Thoracic aorta (tissue), 2 donors: ENCODE measurements around the gene MTHFSD. TPM values are rescaled to one million over a fixed set of nuclear protein-coding genes. Genes with fewer than 3 reads are reported as not detected.

Experiments
- ATAC-seq: fragments of 150-250 bp; one replicate; pipeline ENCODE4 v1.8.0; 2017; ENCODE audit warnings: low read depth; ENCODE audit not compliant: insufficient number of reproducible peaks, low FRiP score
- DNase-seq: peaks from one replicate; pipeline ENCODE4 v3.0.0-alpha.2; 2020; ENCODE audit warnings: low spot score
- H3K27ac ChIP-seq, 2 donors: fragments of 200-600 bp; sonication (generic); 1 replicate in 1 of 2; 2 replicates in 1 of 2; pipeline ENCODE4 v1.5.1; 2016; ENCODE audit warnings: mild to moderate bottlenecking in 2 of 2, moderate library complexity in 2 of 2
- H3K27me3 ChIP-seq: fragments of 200-600 bp; sonication (generic); replicated peaks from 2 replicates; pipeline ENCODE4 v1.6.0; 2016; ENCODE audit warnings: mild to moderate bottlenecking; ENCODE audit not compliant: insufficient read depth
- H3K36me3 ChIP-seq: fragments of 200-600 bp; sonication (generic); one replicate; pipeline ENCODE4 v1.5.1; 2016
- H3K4me1 ChIP-seq, 2 donors: fragments of 200-600 bp; sonication (generic); 1 replicate in 1 of 2; 2 replicates in 1 of 2; pipeline versions ENCODE4 v1.5.1 to v1.6.0; 2016; ENCODE audit warnings: low read depth in 2 of 2, mild to moderate bottlenecking in 1 of 2; ENCODE audit not compliant: control insufficient read depth in 1 of 2
- H3K4me3 ChIP-seq: fragments of 200-600 bp; sonication (generic); 2 replicates; pipeline ENCODE4 v1.5.1; 2016; ENCODE audit warnings: mild to moderate bottlenecking
- H3K9me3 ChIP-seq: fragments of 200-600 bp; sonication (generic); 2 replicates; pipeline ENCODE4 v1.5.1; 2016
- CTCF ChIP-seq: fragments of 200-600 bp; sonication (generic); IDR thresholded peaks from one replicate; pipeline ENCODE4 v1.5.1; 2019; ENCODE audit warnings: antibody characterized with exemption
- total RNA-seq, 2 donors: library from RNA; depleted of rRNA; stranded (reverse); fragments of >200 nt; gene quantifications; one replicate each; pipeline versions ENCODE4 v1.1.0 to v1.2.3, GENCODE V29; 2016

Gene MTHFSD
- total RNA-seq, 2 donors from 2014 or later, result 25.0 to 30.8 TPM

GRCh38 chr16:86496929-86497461, 58.0 kb downstream of the MTHFSD start:
- no peak for TF ChIP-seq CTCF
- H3K9me3 ChIP-seq, result no peaks in the 10 kb centered on the region
- peaks cover 11 to 13% of the 10 kb centered on the region in 2 donors for H3K4me1 ChIP-seq
- H3K27me3 ChIP-seq, result peaks cover 34% of the 10 kb centered on the region
- no peaks in the 10 kb centered on the region for H3K36me3 ChIP-seq
- DNase-seq, result no peak
- ATAC-seq, result no peak
- no peak overlapping the region for H3K4me3 ChIP-seq
- H3K27ac ChIP-seq, result no peak overlapping the region

GRCh38 chr16:86496262-86496928, 58.6 kb downstream of the MTHFSD start:
- no peaks in the 10 kb centered on the region for H3K36me3 ChIP-seq
- TF ChIP-seq CTCF, result no peak
- DNase-seq, result no peak
- peaks cover 29% of the 10 kb centered on the region for H3K27me3 ChIP-seq
- peaks cover 11 to 13% of the 10 kb centered on the region in 2 donors for H3K4me1 ChIP-seq
- H3K4me3 ChIP-seq, result no peak overlapping the region
- no peak overlapping the region for H3K27ac ChIP-seq
- no peaks in the 10 kb centered on the region for H3K9me3 ChIP-seq
- ATAC-seq, result no peak

GRCh38 chr16:86495756-86496261, 59.2 kb downstream of the MTHFSD start:
- no peak for DNase-seq
- Histone ChIP-seq H3K27ac (no peak overlapping the region), H3K27me3 (peaks cover 23% of the 10 kb centered on the region), H3K9me3 (no peaks in the 10 kb centered on the region), H3K4me1 (peaks cover 11 to 13% of the 10 kb centered on the region in 2 donors), H3K4me3 (no peak overlapping the region), H3K36me3 (no peaks in the 10 kb centered on the region)
- TF ChIP-seq CTCF, result no peak
- no peak for ATAC-seq

GRCh38 chr16:86495357-86495701, 59.7 kb downstream of the MTHFSD start:
- DNase-seq (no peak), ATAC-seq (no peak)
- Histone ChIP-seq H3K36me3 (no peaks in the 10 kb centered on the region), H3K27me3 (peaks cover 18% of the 10 kb centered on the region), H3K4me3 (no peak overlapping the region), H3K9me3 (no peaks in the 10 kb centered on the region), H3K4me1 (peaks cover 11 to 13% of the 10 kb centered on the region in 2 donors), H3K27ac (no peak overlapping the region)
- TF ChIP-seq CTCF, result no peak

- Histone ChIP-seq H3K27ac (no peak overlapping the region), H3K4me1 (peaks cover 11 to 13% of the 10 kb centered on the region in 2 donors), H3K4me3 (no peak overlapping the region), H3K9me3 (no peaks in the 10 kb centered on the region), H3K27me3 (peaks cover 18% of the 10 kb centered on the region), H3K36me3 (no peaks in the 10 kb centered on the region)
- DNase-seq (no peak), ATAC-seq (no peak)
- no peak for TF ChIP-seq CTCF
Measured at GRCh38 chr16:86494565-86495356, 60.3 kb downstream of the MTHFSD start.
